Hepatocyte (in vitro differentiated cells): ENCODE measurements around the gene FSIP1.

Experiments used
- CTCF ChIP-seq: fragments of 200-600 bp; sonication (generic); IDR thresholded peaks from 2 replicates; pipeline ENCODE4 v1.5.1; 2016; ENCODE audit warnings: antibody characterized with exemption, mild to moderate bottlenecking; ENCODE audit not compliant: poor library complexity
- EZH2 ChIP-seq: fragments of 200-600 bp; sonication (generic); IDR thresholded peaks from 2 replicates; pipeline ENCODE4 v1.6.1; 2016; ENCODE audit warnings: antibody characterized with exemption, mild to moderate bottlenecking, borderline replicate concordance

- TF ChIP-seq CTCF (no peak), EZH2 (no peak)
Measured at GRCh38 chr15:39828374-39828931, 45.8 kb upstream of the FSIP1 start.
